HFFc6 (cell line): Measurements from ENCODE around the gene CLCN1. TPM values are rescaled to one million over a fixed set of nuclear protein-coding genes. Genes with fewer than 3 reads are reported as not detected.

ENCODE experiments used
- DNase-seq: peaks from one replicate; pipeline ENCODE4 v3.0.0-alpha.2; 2018
- H3K27ac Mint-ChIP-seq: 2 replicates; pipeline ENCODE4 v1.8.0; 2020; ENCODE audit warnings: mild to moderate bottlenecking, mixed read lengths
- H3K27me3 Mint-ChIP-seq: 2 replicates; pipeline ENCODE4 v1.8.0; 2021; ENCODE audit warnings: mild to moderate bottlenecking, moderate library complexity, mixed read lengths; ENCODE audit not compliant: insufficient read depth
- H3K36me3 Mint-ChIP-seq: 2 replicates; pipeline ENCODE4 v1.8.0; 2021; ENCODE audit warnings: low read depth, mixed read lengths
- H3K4me1 Mint-ChIP-seq: 2 replicates; pipeline ENCODE4 v1.8.0; 2020; ENCODE audit warnings: low read depth, mixed read lengths
- H3K4me3 Mint-ChIP-seq: 2 replicates; pipeline ENCODE4 v1.8.0; 2020; ENCODE audit warnings: mild to moderate bottlenecking, moderate library complexity, mixed read lengths
- H3K9me3 Mint-ChIP-seq: 2 replicates; pipeline ENCODE4 v1.8.0; 2020; ENCODE audit warnings: mild to moderate bottlenecking, mixed read lengths
- total RNA-seq, 6 experiments: library from RNA; stranded (reverse); fragmentation: NEBNext Ultra II Directional; extraction: Animal tissue kit (Norgen Biotek cat#: 25700); gene quantifications; 2 replicates in 1 of 6; 3 replicates in 5 of 6; pipeline ENCODE4 v1.2.3, GENCODE V29; 2021
- TF ChIP-seq, protein P1 (sequence below): fragments of 200-600 bp; sonication (generic); IDR thresholded peaks from 2 replicates; pipeline ENCODE4 v1.5.0; 2021; ENCODE audit warnings: antibody characterized with exemption, mild to moderate bottlenecking

CLCN1 gene
- total RNA-seq, 6 experiments from 2014 or later: not detected

DNA sequence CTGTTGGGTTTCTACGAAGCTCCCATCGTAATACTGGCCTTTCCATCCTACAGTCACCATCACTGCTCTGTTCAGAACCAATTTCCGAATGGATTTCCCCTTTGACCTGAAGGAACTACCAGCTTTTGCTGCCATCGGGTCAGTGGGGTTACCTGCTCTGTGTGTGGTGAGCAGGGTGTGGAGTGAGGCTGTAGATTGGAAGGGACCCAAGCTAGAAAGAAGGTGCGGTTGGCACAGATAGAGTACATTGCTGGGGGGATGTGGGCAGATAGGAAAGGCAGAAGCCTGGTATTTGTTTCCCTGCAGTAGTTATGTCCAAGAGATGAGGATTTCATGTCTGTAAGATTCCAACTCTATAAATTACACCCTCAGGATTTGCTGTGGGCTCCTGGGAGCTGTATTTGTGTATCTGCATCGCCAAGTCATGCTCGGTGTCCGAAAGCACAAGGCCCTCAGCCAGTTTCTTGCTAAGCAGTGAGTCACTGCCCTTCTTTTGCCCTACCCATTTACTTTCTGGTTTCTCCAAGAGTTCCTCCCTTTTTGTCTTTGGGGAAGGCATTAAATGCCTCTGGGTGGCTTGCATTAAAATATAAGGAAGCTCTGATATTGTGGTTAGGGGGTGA lies 15.4 kb downstream of the CLCN1 start:
- TF ChIP-seq, protein P1, sequence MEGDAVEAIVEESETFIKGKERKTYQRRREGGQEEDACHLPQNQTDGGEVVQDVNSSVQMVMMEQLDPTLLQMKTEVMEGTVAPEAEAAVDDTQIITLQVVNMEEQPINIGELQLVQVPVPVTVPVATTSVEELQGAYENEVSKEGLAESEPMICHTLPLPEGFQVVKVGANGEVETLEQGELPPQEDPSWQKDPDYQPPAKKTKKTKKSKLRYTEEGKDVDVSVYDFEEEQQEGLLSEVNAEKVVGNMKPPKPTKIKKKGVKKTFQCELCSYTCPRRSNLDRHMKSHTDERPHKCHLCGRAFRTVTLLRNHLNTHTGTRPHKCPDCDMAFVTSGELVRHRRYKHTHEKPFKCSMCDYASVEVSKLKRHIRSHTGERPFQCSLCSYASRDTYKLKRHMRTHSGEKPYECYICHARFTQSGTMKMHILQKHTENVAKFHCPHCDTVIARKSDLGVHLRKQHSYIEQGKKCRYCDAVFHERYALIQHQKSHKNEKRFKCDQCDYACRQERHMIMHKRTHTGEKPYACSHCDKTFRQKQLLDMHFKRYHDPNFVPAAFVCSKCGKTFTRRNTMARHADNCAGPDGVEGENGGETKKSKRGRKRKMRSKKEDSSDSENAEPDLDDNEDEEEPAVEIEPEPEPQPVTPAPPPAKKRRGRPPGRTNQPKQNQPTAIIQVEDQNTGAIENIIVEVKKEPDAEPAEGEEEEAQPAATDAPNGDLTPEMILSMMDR: no peak
- DNase-seq: peak; percentile 86
- Mint-ChIP-seq H3K4me1 (peaks cover 20% of the 10 kb centered on the region), H3K9me3 (no peaks in the 10 kb centered on the region), H3K36me3 (no peaks in the 10 kb centered on the region), H3K4me3 (no peak overlapping the region), H3K27ac (peak overlapping the region; percentile 72), H3K27me3 (peaks cover 10% of the 10 kb centered on the region)

DNA sequence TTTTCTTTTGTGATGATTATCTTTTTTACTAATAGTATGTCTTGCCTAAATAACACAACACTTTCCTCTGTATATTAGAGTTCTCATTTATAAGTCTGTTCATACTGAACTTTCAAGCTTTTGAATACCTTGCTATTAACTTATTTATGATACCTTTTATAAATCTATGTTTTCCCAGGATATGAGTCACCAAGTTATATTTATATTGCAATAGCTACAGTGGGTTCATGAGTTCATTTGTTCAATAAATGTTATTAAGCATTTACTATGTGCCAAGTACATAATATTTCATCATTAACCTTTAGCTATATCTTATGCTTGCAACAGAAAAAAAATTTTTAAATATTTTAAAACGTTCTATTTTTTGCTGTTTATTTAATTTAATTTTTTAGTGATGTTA lies 18.3 kb downstream of the CLCN1 start:
- Mint-ChIP-seq H3K36me3 (no peaks in the 10 kb centered on the region), H3K27me3 (peaks cover 26% of the 10 kb centered on the region), H3K9me3 (no peaks in the 10 kb centered on the region), H3K4me1 (peaks cover 20% of the 10 kb centered on the region), H3K27ac (no peak overlapping the region), H3K4me3 (no peak overlapping the region)
- TF ChIP-seq, protein P1: no peak
- no peak for DNase-seq

GRCh38 chr7:143337216-143337615 lies 21.3 kb downstream of the CLCN1 start:
- TF ChIP-seq, protein P1: no peak
- Mint-ChIP-seq H3K27me3 (peaks cover 40% of the 10 kb centered on the region), H3K36me3 (no peaks in the 10 kb centered on the region), H3K27ac (no peak overlapping the region), H3K4me3 (no peak overlapping the region), H3K9me3 (no peaks in the 10 kb centered on the region), H3K4me1 (peaks cover 5% of the 10 kb centered on the region; the same call in 1 of the 2 replicates)
- DNase-seq: no peak

DNA sequence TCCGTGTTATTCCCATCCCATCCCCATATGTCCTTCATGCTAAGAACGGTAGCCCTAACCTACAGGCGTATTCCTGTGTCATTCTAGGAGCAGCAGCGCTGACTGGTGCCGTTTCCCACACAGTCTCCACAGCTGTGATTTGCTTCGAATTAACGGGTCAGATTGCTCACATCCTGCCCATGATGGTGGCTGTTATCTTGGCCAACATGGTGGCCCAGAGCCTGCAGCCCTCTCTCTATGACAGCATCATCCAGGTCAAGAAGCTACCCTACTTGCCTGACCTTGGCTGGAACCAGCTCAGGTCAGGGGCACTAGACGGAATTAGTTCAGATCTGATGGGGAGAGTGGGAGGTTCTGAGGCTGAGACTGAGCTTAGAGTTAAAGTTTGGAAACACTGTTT lies 25.9 kb downstream of the CLCN1 start:
- DNase-seq: no peak
- no peak overlapping the region for H3K4me3 Mint-ChIP-seq
- no peak overlapping the region for H3K27ac Mint-ChIP-seq
- TF ChIP-seq, protein P1: no peak
- no peaks in the 10 kb centered on the region for H3K4me1 Mint-ChIP-seq
- no peaks in the 10 kb centered on the region for H3K9me3 Mint-ChIP-seq
- H3K36me3 Mint-ChIP-seq: no peaks in the 10 kb centered on the region
- peaks cover 54% of the 10 kb centered on the region for H3K27me3 Mint-ChIP-seq

GRCh38 chr7:143343596-143343995 lies 27.7 kb downstream of the CLCN1 start:
- Mint-ChIP-seq H3K4me1 (no peaks in the 10 kb centered on the region), H3K27me3 (peaks cover 50% of the 10 kb centered on the region), H3K4me3 (no peak overlapping the region), H3K9me3 (no peaks in the 10 kb centered on the region), H3K27ac (no peak overlapping the region), H3K36me3 (no peaks in the 10 kb centered on the region)
- no peak for DNase-seq
- TF ChIP-seq, protein P1: no peak
